Tibial artery (tissue), 4 donors: Measurements from ENCODE around the gene WDR20.

Source experiments
- DNase-seq, 2 donors: peaks; one replicate each; pipeline ENCODE4 v3.0.0-alpha.2; 2019
- H3K27ac ChIP-seq, 2 donors: fragments of 200-600 bp; sonication (generic) in 1 of 2; 1 replicate in 1 of 2; 2 replicates in 1 of 2; pipeline ENCODE4 v1.5.1; 2018 to 2019; ENCODE audit warnings: mild to moderate bottlenecking in 1 of 2
- H3K27me3 ChIP-seq, 2 donors: fragments of 200-600 bp; sonication (generic) in 1 of 2; one replicate each; pipeline versions ENCODE4 v1.5.1 to v1.6.0; 2016 to 2019
- H3K36me3 ChIP-seq, 3 donors: fragments of 200-600 bp; sonication (generic) in 2 of 3; one replicate each; pipeline ENCODE4 v1.5.1; 2016 to 2019; ENCODE audit warnings: mild to moderate bottlenecking in 2 of 3
- H3K4me1 ChIP-seq, 4 donors: fragments of 200-600 bp; sonication (generic) in 2 of 4; 1 replicate in 3 of 4; 2 replicates in 1 of 4; pipeline ENCODE4 v1.5.1; 2016 to 2019
- H3K4me3 ChIP-seq, 2 donors: fragments of 200-600 bp; sonication (generic) in 1 of 2; 1 replicate in 1 of 2; 2 replicates in 1 of 2; pipeline ENCODE4 v1.5.1; 2018 to 2019; ENCODE audit warnings: mild to moderate bottlenecking in 2 of 2
- H3K9me3 ChIP-seq, 3 donors: fragments of 200-600 bp; sonication (generic) in 1 of 3; one replicate each; pipeline ENCODE4 v1.5.1; 2016 to 2019
- intact Hi-C: fragments of 100-400 bp; cut with DNase I; formaldehyde crosslinking; loops from one replicate; pipeline ENCODE4 v1.15.0; 2023; ENCODE audit warnings: low total_unique reads
- TF ChIP-seq, protein P1 (sequence below), 2 experiments: fragments of 200-600 bp in 1 of 2; fragments of 450-650 bp in 1 of 2; IDR thresholded peaks; one replicate each; pipeline ENCODE4 v1.5.1; 2017 to 2019; ENCODE audit warnings: antibody characterized with exemption in 2 of 2, mild to moderate bottlenecking in 1 of 2, moderate library complexity in 1 of 2

The WDR20 gene

DNA sequence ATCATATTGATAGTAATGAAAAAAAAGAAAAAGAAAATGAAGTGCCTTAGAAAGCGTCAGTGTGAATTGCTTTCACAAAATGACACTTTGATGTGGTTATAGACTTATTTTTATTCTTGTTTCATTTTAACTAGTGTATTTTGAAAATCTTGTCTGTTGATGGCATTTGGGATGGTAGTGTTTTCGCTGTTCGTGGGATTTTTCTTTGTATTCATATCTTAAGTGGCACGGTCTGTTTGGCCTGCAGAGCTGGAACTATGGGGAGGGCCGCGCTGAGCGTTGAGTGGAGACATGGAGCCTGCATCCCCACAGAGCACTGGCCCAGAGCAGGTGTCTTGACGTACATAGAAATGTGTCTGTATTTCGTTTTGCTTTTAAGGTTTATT, 61.6 kb downstream of the WDR20 start:
- intact Hi-C loops = no loop called here
- Histone ChIP-seq H3K4me3 (no peak overlapping the region), H3K36me3 (peaks cover 12 to 86% (median 18%) of the 10 kb centered on the region in 3 donors), H3K27ac (no peak overlapping the region), H3K9me3 (no peaks in the 10 kb centered on the region), H3K27me3 (no peaks in the 10 kb centered on the region), H3K4me1 (no peaks in the 10 kb centered on the region)
- TF ChIP-seq, protein P1, sequence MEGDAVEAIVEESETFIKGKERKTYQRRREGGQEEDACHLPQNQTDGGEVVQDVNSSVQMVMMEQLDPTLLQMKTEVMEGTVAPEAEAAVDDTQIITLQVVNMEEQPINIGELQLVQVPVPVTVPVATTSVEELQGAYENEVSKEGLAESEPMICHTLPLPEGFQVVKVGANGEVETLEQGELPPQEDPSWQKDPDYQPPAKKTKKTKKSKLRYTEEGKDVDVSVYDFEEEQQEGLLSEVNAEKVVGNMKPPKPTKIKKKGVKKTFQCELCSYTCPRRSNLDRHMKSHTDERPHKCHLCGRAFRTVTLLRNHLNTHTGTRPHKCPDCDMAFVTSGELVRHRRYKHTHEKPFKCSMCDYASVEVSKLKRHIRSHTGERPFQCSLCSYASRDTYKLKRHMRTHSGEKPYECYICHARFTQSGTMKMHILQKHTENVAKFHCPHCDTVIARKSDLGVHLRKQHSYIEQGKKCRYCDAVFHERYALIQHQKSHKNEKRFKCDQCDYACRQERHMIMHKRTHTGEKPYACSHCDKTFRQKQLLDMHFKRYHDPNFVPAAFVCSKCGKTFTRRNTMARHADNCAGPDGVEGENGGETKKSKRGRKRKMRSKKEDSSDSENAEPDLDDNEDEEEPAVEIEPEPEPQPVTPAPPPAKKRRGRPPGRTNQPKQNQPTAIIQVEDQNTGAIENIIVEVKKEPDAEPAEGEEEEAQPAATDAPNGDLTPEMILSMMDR (IDR thresholded peaks at IDR 0.05) = no peak
- DNase-seq = no peak

- intact Hi-C loops = no loop called here
- Histone ChIP-seq H3K9me3 (no peaks in the 10 kb centered on the region), H3K36me3 (peaks cover 12 to 88% (median 18%) of the 10 kb centered on the region in 3 donors), H3K4me3 (no peak overlapping the region), H3K27me3 (no peaks in the 10 kb centered on the region), H3K4me1 (no peaks in the 10 kb centered on the region), H3K27ac (no peak overlapping the region)
- TF ChIP-seq, protein P1 (IDR thresholded peaks at IDR 0.05) = no peak
- no peak for DNase-seq
Measured at GRCh38 chr14:102201776-102202175, 62.1 kb downstream of the WDR20 start.

GRCh38 chr14:102202944-102203343, 63.2 kb downstream of the WDR20 start:
- TF ChIP-seq, protein P1 (IDR thresholded peaks at IDR 0.05) = no peak
- H3K27ac ChIP-seq = no peak overlapping the region
- H3K36me3 ChIP-seq = peaks cover 12 to 88% (median 19%) of the 10 kb centered on the region in 3 donors
- H3K4me1 ChIP-seq = no peaks in the 10 kb centered on the region
- no peak for DNase-seq
- no peaks in the 10 kb centered on the region for H3K9me3 ChIP-seq
- H3K4me3 ChIP-seq = no peak overlapping the region
- no peaks in the 10 kb centered on the region for H3K27me3 ChIP-seq
- intact Hi-C loops = no loop called here

DNA sequence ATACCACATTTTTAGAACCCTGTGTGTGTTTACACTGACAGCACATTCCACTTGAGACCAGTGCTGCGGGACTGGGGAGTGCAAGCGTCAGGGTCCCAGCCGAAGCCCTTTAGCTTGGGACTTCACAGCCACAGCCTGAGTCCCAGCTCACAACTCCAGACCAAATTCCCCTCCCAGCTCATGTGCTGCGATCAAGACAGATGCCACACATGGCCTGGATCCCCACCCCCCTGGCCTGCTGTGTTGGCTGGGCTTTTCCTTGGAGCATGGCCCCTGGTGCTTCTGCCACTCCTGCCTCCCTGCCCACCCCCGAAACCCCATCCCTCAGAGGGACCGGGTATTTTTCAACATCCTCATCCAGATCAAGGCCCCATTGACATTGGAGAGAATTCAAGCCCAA, 63.7 kb downstream of the WDR20 start:
- H3K27ac ChIP-seq = no peak overlapping the region
- peaks cover 10 to 88% (median 23%) of the 10 kb centered on the region in 3 donors for H3K36me3 ChIP-seq

DNA sequence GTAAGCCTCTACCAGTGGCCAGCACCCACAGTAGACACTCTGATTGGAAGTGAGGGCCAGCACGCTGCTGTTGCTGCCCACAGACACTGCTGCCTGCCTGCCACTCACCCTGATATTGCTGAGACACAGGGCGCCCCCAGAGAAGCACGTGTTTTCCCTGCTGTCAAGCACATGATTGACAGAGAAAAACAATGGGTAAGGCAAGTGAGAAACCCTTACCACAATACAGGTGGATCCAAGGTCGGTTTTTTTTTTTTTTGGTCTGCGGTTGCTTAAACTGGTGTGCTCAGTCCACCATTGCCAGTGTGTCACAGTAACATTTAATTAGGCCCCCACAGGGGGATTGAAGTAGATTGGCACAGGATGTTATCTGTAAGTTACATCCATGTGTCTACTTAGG, 65.9 kb downstream of the WDR20 start:
- Histone ChIP-seq H3K4me1 (no peaks in the 10 kb centered on the region), H3K9me3 (no peaks in the 10 kb centered on the region), H3K36me3 (peaks cover 21 to 87% (median 27%) of the 10 kb centered on the region in 3 donors), H3K27ac (no peak overlapping the region), H3K4me3 (no peak overlapping the region), H3K27me3 (no peaks in the 10 kb centered on the region)
- intact Hi-C loops = no loop called here
- TF ChIP-seq, protein P1 (IDR thresholded peaks at IDR 0.05) = no peak
- no peak for DNase-seq

More for the DNA sequence above, 63.7 kb downstream of the WDR20 start:
- intact Hi-C loops = no loop called here
- no peak for DNase-seq
- no peaks in the 10 kb centered on the region for H3K4me1 ChIP-seq
- H3K4me3 ChIP-seq = no peak overlapping the region
- H3K9me3 ChIP-seq = no peaks in the 10 kb centered on the region
- H3K27me3 ChIP-seq = no peaks in the 10 kb centered on the region
- TF ChIP-seq, protein P1 (IDR thresholded peaks at IDR 0.05) = no peak

DNA sequence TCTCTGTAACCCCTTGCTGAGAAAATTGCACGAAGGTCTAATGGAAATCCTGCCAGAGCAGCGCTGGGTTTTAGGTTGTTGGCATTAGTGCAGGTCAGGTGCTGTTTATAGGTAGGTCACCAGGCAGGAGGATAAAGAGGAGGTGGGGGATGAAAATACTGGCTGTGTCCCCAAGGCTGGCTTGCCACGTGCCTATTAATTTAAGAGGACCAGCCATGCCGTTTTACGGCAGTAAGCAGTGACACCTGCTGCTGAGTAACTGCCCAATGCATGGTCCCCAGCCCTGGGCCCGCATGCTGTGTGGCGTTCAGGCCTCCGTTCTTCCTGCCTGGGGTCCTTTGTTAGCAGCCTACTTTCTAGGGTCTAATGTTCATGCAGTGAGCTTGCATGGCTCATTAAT, 67.2 kb downstream of the WDR20 start:
- DNase-seq = no peak
- Histone ChIP-seq H3K27ac (no peak overlapping the region), H3K27me3 (no peaks in the 10 kb centered on the region), H3K9me3 (no peaks in the 10 kb centered on the region), H3K36me3 (peaks cover 21 to 89% (median 34%) of the 10 kb centered on the region in 3 donors), H3K4me3 (no peak overlapping the region), H3K4me1 (no peaks in the 10 kb centered on the region)
- intact Hi-C loops = no loop called here
- TF ChIP-seq, protein P1 (IDR thresholded peaks at IDR 0.05) = no peak
